HEK293 (cell line): ENCODE data around the gene TKT.

Experiments
- CTCF ChIA-PET: fragments of 350-600 bp; formaldehyde crosslinking; extraction: SDS; loops from one replicate; lab custom pipeline; 2021; ENCODE audit warnings: antibody characterized with exemption; lab: Yijun Ruan, JAX
- POLR2A ChIA-PET: fragments of 300-600 bp; formaldehyde crosslinking; extraction: SDS; loops from one replicate; lab custom pipeline; 2020; ENCODE audit warnings: antibody characterized with exemption, inconsistent platforms; lab: Yijun Ruan, JAX
- H3K27ac ChIP-seq: fragments of 200-500 bp; sonication (Bioruptor generic); 2 replicates; pipeline ENCODE4 v1.5.1; 2014; ENCODE audit warnings: low read depth, low read length, control low read depth, inconsistent platforms; ENCODE audit errors: extremely low read depth
- H3K36me3 ChIP-seq, 2 experiments: fragments of 200-500 bp in 1 of 2; sonication (Bioruptor generic) in 1 of 2; 1 replicate in 1 of 2; 2 replicates in 1 of 2; pipeline ENCODE4 v1.5.1; 2014 to 2017; ENCODE audit warnings: inconsistent platforms in 2 of 2, low read length in 2 of 2; ENCODE audit not compliant: control insufficient read depth in 2 of 2, insufficient read depth in 1 of 2
- H3K4me1 ChIP-seq: fragments of 200-500 bp; sonication (Bioruptor generic); 2 replicates; pipeline ENCODE4 v1.5.1; 2014; ENCODE audit warnings: mild to moderate bottlenecking, low read length, inconsistent platforms; ENCODE audit not compliant: control insufficient read depth, insufficient read depth
- H3K4me3 ChIP-seq: 2 replicates; pipeline ENCODE4 v1.5.1; 2011; ENCODE audit warnings: low read depth, mild to moderate bottlenecking, control low read depth, low read length, moderate library complexity
- H3K9me3 ChIP-seq: fragments of 200-500 bp; sonication (Bioruptor generic); 2 replicates; pipeline ENCODE4 v1.5.1; 2014; ENCODE audit warnings: low read depth, low read length, inconsistent platforms; ENCODE audit not compliant: control insufficient read depth, insufficient read depth
- HOXD13 ChIP-seq: sonication (generic); formaldehyde crosslinking; IDR thresholded peaks from 2 replicates; pipeline ENCODE4 v1.8.0; 2022; ENCODE audit warnings: missing genetic modification reagents, borderline replicate concordance
- RBAK ChIP-seq: fragments of 450-650 bp; formaldehyde crosslinking; IDR thresholded peaks from 2 replicates; pipeline ENCODE4 v1.5.1; 2016; ENCODE audit warnings: missing biosample characterization, missing genetic modification characterization
- REPIN1 ChIP-seq: fragments of 450-650 bp; formaldehyde crosslinking; IDR thresholded peaks from 2 replicates; pipeline ENCODE4 v1.5.1; 2017; ENCODE audit warnings: missing biosample characterization, missing genetic modification characterization, low read depth
- SCRT1 ChIP-seq: fragments of 450-650 bp; formaldehyde crosslinking; IDR thresholded peaks from 2 replicates; pipeline ENCODE4 v1.5.1; 2016; ENCODE audit warnings: missing biosample characterization, missing genetic modification characterization, borderline replicate concordance
- ZBTB7A ChIP-seq: fragments of 450-650 bp; formaldehyde crosslinking; IDR thresholded peaks from 2 replicates; pipeline ENCODE4 v1.5.1; 2016; ENCODE audit warnings: low read depth, missing biosample characterization, missing genetic modification characterization
- ZBTB8A ChIP-seq: fragments of 450-650 bp; formaldehyde crosslinking; IDR thresholded peaks from 2 replicates; pipeline ENCODE4 v1.5.1; 2016; ENCODE audit warnings: missing biosample characterization, missing genetic modification characterization
- ZEB2 ChIP-seq: fragments of 450-650 bp; formaldehyde crosslinking; IDR thresholded peaks from 2 replicates; pipeline ENCODE4 v1.5.1; 2016; ENCODE audit warnings: missing biosample characterization, missing genetic modification characterization
- ZFHX2 ChIP-seq: fragments of 450-650 bp; formaldehyde crosslinking; conservative IDR thresholded peaks from 2 replicates; pipeline ENCODE4 v1.5.1; 2016; ENCODE audit warnings: missing biosample characterization, missing genetic modification characterization
- ZFP3 ChIP-seq: fragments of 450-650 bp; formaldehyde crosslinking; IDR thresholded peaks from 2 replicates; pipeline ENCODE4 v1.5.1; 2016; ENCODE audit warnings: low read depth, missing biosample characterization, missing genetic modification characterization
- ZNF132 ChIP-seq: fragments of 450-650 bp; formaldehyde crosslinking; IDR thresholded peaks from 2 replicates; pipeline ENCODE4 v1.5.1; 2017; ENCODE audit warnings: missing biosample characterization, missing genetic modification characterization, borderline replicate concordance
- ZNF184 ChIP-seq: fragments of 450-650 bp; IDR thresholded peaks from 2 replicates; pipeline ENCODE4 v1.5.1; 2018; ENCODE audit warnings: missing biosample characterization, mild to moderate bottlenecking, missing genetic modification characterization
- ZNF2 ChIP-seq: fragments of 450-650 bp; formaldehyde crosslinking; IDR thresholded peaks from 2 replicates; pipeline ENCODE4 v1.5.1; 2016; ENCODE audit warnings: missing biosample characterization, missing genetic modification characterization
- ZNF214 ChIP-seq: fragments of 450-650 bp; formaldehyde crosslinking; IDR thresholded peaks from 2 replicates; pipeline ENCODE4 v1.5.1; 2017; ENCODE audit warnings: missing biosample characterization, mild to moderate bottlenecking, missing genetic modification characterization, borderline replicate concordance
- ZNF23 ChIP-seq: fragments of 450-650 bp; formaldehyde crosslinking; IDR thresholded peaks from 2 replicates; pipeline ENCODE4 v1.5.1; 2016; ENCODE audit warnings: missing biosample characterization, missing genetic modification characterization, borderline replicate concordance
- ZNF394 ChIP-seq: fragments of 450-650 bp; formaldehyde crosslinking; IDR thresholded peaks from 2 replicates; pipeline ENCODE4 v1.5.1; 2016; ENCODE audit warnings: missing biosample characterization, missing genetic modification characterization, mild to moderate bottlenecking, moderate library complexity, borderline replicate concordance
- ZNF433 ChIP-seq: fragments of 450-650 bp; formaldehyde crosslinking; IDR thresholded peaks from 2 replicates; pipeline ENCODE4 v1.5.1; 2016; ENCODE audit warnings: missing biosample characterization, missing genetic modification characterization, low read depth
- ZNF654 ChIP-seq: fragments of 450-650 bp; formaldehyde crosslinking; IDR thresholded peaks from 2 replicates; pipeline ENCODE4 v1.5.1; 2016; ENCODE audit warnings: low read depth, missing biosample characterization, missing genetic modification characterization
- ZNF768 ChIP-seq: fragments of 450-650 bp; formaldehyde crosslinking; IDR thresholded peaks from 2 replicates; pipeline ENCODE4 v1.5.1; 2018; ENCODE audit warnings: missing biosample characterization, mild to moderate bottlenecking, missing genetic modification characterization
- ZSCAN16 ChIP-seq: fragments of 450-650 bp; formaldehyde crosslinking; IDR thresholded peaks from 2 replicates; pipeline ENCODE4 v1.5.1; 2016; ENCODE audit warnings: missing biosample characterization, missing genetic modification characterization
- TF ChIP-seq, protein P1 (sequence below): fragments of 450-650 bp; formaldehyde crosslinking; IDR thresholded peaks from 2 replicates; pipeline ENCODE4 v1.5.1; 2016; ENCODE audit warnings: missing biosample characterization, missing genetic modification characterization
- TF ChIP-seq, protein P2 (sequence below): sonication (generic); formaldehyde crosslinking; IDR thresholded peaks from 2 replicates; pipeline ENCODE4 v1.8.1; 2022; ENCODE audit warnings: mild to moderate bottlenecking, moderate library complexity, missing genetic modification reagents
- TF ChIP-seq, protein P3 (sequence below): fragments of 450-650 bp; formaldehyde crosslinking; IDR thresholded peaks from 2 replicates; pipeline ENCODE4 v1.5.1; 2016; ENCODE audit warnings: missing biosample characterization, missing genetic modification characterization
- TF ChIP-seq, protein P4 (sequence below): fragments of 450-650 bp; formaldehyde crosslinking; IDR thresholded peaks from 2 replicates; pipeline ENCODE4 v1.5.1; 2017; ENCODE audit warnings: missing biosample characterization, missing genetic modification characterization
- TF ChIP-seq, protein P5 (sequence below): fragments of 450-650 bp; formaldehyde crosslinking; IDR thresholded peaks from 2 replicates; pipeline ENCODE4 v1.5.1; 2016; ENCODE audit warnings: missing biosample characterization, missing genetic modification characterization
- TF ChIP-seq, protein P6 (sequence below): fragments of 450-650 bp; formaldehyde crosslinking; IDR thresholded peaks from 2 replicates; pipeline ENCODE4 v1.5.0; 2017; ENCODE audit warnings: missing biosample characterization, missing genetic modification characterization, borderline replicate concordance

The TKT gene

DNA sequence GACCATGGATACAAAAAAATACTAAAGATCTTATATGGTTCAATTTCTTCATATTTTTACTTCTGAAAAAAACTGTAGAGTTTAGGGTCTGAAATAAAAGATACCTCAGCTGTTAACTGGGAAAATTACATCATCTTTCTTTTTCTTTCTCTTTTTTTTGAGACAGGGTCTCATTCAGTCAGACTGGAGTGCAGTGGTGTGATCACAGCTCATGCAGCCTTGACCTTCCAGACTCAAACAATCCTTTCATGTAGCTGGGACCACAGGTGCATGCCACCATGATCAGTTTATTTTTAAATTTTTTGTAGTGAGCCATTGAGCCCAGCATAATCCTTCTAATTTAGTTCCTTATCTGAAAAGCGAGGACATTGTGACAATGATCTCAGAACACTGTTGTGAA, 39.6 kb upstream of the TKT start (continued):
- TF ChIP-seq, protein P1, sequence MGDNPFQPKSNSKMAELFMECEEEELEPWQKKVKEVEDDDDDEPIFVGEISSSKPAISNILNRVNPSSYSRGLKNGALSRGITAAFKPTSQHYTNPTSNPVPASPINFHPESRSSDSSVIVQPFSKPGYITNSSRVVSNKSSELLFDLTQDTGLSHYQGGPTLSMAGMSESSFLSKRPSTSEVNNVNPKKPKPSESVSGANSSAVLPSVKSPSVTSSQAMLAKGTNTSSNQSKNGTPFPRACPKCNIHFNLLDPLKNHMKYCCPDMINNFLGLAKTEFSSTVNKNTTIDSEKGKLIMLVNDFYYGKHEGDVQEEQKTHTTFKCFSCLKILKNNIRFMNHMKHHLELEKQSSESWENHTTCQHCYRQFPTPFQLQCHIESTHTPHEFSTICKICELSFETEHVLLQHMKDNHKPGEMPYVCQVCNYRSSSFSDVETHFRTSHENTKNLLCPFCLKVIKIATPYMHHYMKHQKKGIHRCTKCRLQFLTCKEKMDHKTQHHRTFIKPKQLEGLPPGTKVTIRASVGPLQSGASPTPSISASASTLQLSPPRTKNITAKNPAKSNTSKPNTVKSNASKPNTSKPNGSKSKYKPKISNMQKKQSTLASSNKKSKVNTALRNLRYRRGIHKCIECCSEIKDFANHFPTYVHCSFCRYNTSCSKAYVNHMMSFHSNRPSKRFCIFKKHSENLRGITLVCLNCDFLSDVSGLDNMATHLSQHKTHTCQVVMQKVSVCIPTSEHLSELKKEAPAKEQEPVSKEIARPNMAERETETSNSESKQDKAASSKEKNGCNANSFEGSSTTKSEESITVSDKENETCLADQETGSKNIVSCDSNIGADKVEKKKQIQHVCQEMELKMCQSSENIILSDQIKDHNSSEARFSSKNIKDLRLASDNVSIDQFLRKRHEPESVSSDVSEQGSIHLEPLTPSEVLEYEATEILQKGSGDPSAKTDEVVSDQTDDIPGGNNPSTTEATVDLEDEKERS (tag by site-specific recombination): no peak
- TF ChIP-seq, protein P2, sequence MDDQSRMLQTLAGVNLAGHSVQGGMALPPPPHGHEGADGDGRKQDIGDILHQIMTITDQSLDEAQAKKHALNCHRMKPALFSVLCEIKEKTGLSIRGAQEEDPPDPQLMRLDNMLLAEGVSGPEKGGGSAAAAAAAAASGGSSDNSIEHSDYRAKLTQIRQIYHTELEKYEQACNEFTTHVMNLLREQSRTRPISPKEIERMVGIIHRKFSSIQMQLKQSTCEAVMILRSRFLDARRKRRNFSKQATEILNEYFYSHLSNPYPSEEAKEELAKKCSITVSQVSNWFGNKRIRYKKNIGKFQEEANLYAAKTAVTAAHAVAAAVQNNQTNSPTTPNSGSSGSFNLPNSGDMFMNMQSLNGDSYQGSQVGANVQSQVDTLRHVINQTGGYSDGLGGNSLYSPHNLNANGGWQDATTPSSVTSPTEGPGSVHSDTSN: no peak
- TF ChIP-seq, protein P3, sequence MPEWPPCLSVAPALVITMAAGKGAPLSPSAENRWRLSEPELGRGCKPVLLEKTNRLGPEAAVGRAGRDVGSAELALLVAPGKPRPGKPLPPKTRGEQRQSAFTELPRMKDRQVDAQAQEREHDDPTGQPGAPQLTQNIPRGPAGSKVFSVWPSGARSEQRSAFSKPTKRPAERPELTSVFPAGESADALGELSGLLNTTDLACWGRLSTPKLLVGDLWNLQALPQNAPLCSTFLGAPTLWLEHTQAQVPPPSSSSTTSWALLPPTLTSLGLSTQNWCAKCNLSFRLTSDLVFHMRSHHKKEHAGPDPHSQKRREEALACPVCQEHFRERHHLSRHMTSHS (tag by site-specific recombination): no peak
- TF ChIP-seq ZSCAN16 (tag by site-specific recombination): no peak

DNA sequence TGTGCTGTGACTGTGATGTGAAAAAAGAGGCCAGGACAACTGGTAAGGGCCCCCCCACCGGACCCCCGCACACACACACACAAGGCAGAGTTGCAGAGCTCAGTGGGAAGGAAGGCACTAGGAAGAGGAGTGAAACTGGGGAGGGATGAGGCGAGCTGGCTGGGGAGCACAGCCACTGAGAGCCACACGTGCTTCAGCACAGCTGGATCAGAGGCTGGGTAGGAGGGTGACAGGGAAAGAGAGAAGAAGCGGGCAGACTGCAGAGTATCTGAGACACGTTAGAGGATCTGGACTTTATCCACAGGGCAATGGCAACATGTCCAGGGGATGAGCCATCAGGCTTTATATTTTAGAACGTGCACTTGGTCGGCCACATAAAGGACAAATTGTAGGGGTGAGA, 38.0 kb upstream of the TKT start:
- TF ChIP-seq ZFP3 (tag by site-specific recombination) (no peak), ZNF433 (tag by site-specific recombination) (no peak), ZNF184 (tag by site-specific recombination) (no peak), ZNF768 (no peak), ZNF214 (tag by site-specific recombination) (no peak), SCRT1 (tag by site-specific recombination) (no peak), RBAK (tag by site-specific recombination) (no peak), ZFHX2 (tag by site-specific recombination) (no peak), ZEB2 (tag by site-specific recombination) (no peak), ZNF654 (tag by site-specific recombination) (no peak), ZNF23 (tag by site-specific recombination) (no peak)
- TF ChIP-seq, protein P4, sequence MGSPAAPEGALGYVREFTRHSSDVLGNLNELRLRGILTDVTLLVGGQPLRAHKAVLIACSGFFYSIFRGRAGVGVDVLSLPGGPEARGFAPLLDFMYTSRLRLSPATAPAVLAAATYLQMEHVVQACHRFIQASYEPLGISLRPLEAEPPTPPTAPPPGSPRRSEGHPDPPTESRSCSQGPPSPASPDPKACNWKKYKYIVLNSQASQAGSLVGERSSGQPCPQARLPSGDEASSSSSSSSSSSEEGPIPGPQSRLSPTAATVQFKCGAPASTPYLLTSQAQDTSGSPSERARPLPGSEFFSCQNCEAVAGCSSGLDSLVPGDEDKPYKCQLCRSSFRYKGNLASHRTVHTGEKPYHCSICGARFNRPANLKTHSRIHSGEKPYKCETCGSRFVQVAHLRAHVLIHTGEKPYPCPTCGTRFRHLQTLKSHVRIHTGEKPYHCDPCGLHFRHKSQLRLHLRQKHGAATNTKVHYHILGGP: no peak
- TF ChIP-seq, all 188 proteins: peak for 0
- peaks cover 0 to 59% of the 10 kb centered on the region in 2 experiments; a peak in 2 of 3 replicates for H3K36me3 ChIP-seq
- H3K4me3 ChIP-seq: no peak overlapping the region
- no peak overlapping the region for H3K27ac ChIP-seq
- H3K4me1 ChIP-seq: no peaks in the 10 kb centered on the region
- H3K9me3 ChIP-seq: no peaks in the 10 kb centered on the region
- ChIA-PET CTCF (no interaction called here), POLR2A (no interaction called here)

DNA sequence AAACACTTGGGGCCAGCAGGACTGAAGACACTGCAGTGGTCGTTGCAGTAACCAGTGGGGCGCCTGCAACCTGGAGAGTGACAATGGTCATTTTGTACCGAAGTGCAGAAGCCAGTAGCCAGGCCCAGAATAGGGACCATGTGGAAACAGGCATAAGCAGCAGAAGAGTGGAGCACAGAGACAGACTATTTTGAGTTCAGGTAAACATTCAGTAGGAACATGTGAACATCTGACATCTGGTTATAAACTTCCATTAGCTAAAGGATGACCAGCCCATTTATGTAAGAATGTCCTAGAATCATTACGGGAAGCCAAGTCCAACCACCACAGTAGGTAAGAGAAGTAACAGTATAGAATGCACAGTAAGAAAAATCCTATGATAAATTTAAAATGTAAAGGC, 32.4 kb upstream of the TKT start:
- H3K4me1 ChIP-seq: no peaks in the 10 kb centered on the region
- no peak overlapping the region for H3K27ac ChIP-seq
- ChIA-PET CTCF (no interaction called here), POLR2A (no interaction called here)
- H3K9me3 ChIP-seq: no peaks in the 10 kb centered on the region
- peaks cover 0 to 75% of the 10 kb centered on the region in 2 experiments; a peak in 2 of 3 replicates for H3K36me3 ChIP-seq
- H3K4me3 ChIP-seq: no peak overlapping the region
- TF ChIP-seq, protein P5, sequence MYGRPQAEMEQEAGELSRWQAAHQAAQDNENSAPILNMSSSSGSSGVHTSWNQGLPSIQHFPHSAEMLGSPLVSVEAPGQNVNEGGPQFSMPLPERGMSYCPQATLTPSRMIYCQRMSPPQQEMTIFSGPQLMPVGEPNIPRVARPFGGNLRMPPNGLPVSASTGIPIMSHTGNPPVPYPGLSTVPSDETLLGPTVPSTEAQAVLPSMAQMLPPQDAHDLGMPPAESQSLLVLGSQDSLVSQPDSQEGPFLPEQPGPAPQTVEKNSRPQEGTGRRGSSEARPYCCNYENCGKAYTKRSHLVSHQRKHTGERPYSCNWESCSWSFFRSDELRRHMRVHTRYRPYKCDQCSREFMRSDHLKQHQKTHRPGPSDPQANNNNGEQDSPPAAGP (tag by site-specific recombination): no peak
- TF ChIP-seq ZNF132: no peak
- TF ChIP-seq, protein P6, sequence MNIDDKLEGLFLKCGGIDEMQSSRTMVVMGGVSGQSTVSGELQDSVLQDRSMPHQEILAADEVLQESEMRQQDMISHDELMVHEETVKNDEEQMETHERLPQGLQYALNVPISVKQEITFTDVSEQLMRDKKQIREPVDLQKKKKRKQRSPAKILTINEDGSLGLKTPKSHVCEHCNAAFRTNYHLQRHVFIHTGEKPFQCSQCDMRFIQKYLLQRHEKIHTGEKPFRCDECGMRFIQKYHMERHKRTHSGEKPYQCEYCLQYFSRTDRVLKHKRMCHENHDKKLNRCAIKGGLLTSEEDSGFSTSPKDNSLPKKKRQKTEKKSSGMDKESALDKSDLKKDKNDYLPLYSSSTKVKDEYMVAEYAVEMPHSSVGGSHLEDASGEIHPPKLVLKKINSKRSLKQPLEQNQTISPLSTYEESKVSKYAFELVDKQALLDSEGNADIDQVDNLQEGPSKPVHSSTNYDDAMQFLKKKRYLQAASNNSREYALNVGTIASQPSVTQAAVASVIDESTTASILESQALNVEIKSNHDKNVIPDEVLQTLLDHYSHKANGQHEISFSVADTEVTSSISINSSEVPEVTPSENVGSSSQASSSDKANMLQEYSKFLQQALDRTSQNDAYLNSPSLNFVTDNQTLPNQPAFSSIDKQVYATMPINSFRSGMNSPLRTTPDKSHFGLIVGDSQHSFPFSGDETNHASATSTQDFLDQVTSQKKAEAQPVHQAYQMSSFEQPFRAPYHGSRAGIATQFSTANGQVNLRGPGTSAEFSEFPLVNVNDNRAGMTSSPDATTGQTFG: no peak
- no peak for TF ChIP-seq ZBTB7A
- no peak for TF ChIP-seq HOXD13 (CRISPR knock-in tag)
- no peak for TF ChIP-seq ZNF2 (tag by site-specific recombination)
- no peak for TF ChIP-seq ZNF394 (tag by site-specific recombination)
- TF ChIP-seq REPIN1 (tag by site-specific recombination): no peak
- no peak for TF ChIP-seq ZBTB8A (tag by site-specific recombination)
